Mesendoderm (in vitro differentiated cells): ENCODE results near the gene ICE1.

ENCODE experiments used
- DNase-seq: peaks from one replicate; pipeline ENCODE4 v3.0.0; 2013
- H2AK5ac ChIP-seq: 2 replicates; pipeline ENCODE4 v1.6.1; 2013; ENCODE audit warnings: low read length, inconsistent platforms
- H2BK120ac ChIP-seq: 2 replicates; pipeline ENCODE4 v1.6.1; 2013; ENCODE audit warnings: low read depth, mild to moderate bottlenecking, low read length, moderate library complexity, mixed read lengths
- H2BK15ac ChIP-seq: replicated peaks from 2 replicates; pipeline ENCODE4 v1.6.1; 2013; ENCODE audit warnings: low read depth, mild to moderate bottlenecking, moderate library complexity
- H2BK5ac ChIP-seq: 2 replicates; pipeline ENCODE4 v1.6.1; 2013; ENCODE audit warnings: low read length, inconsistent platforms
- H3K18ac ChIP-seq: 2 replicates; pipeline ENCODE4 v1.6.1; 2013; ENCODE audit warnings: mild to moderate bottlenecking, low read length, mixed read lengths
- H3K23ac ChIP-seq: one replicate; pipeline ENCODE4 v1.6.1; 2013; ENCODE audit warnings: low read length
- H3K27ac ChIP-seq: 2 replicates; pipeline ENCODE4 v1.5.1; 2013; ENCODE audit warnings: low read depth, mild to moderate bottlenecking, inconsistent platforms, low read length, moderate library complexity
- H3K27me3 ChIP-seq: 2 replicates; pipeline ENCODE4 v1.6.1; 2013; ENCODE audit warnings: low read length, control low read depth, mild to moderate bottlenecking, inconsistent platforms; ENCODE audit not compliant: insufficient read depth, poor library complexity
- H3K36me3 ChIP-seq: 2 replicates; pipeline ENCODE4 v1.6.1; 2013; ENCODE audit warnings: low read length, inconsistent platforms; ENCODE audit not compliant: control insufficient read depth, insufficient read depth
- H3K4ac ChIP-seq: one replicate; pipeline ENCODE4 v1.6.1; 2013; ENCODE audit warnings: low read depth, mild to moderate bottlenecking, low read length, moderate library complexity
- H3K4me1 ChIP-seq: 2 replicates; pipeline ENCODE4 v1.6.1; 2013; ENCODE audit warnings: low read depth, low read length, inconsistent platforms; ENCODE audit not compliant: control insufficient read depth
- H3K4me2 ChIP-seq: 2 replicates; pipeline ENCODE4 v1.6.1; 2013; ENCODE audit warnings: low read length
- H3K4me3 ChIP-seq: 2 replicates; pipeline ENCODE4 v1.5.1; 2013; ENCODE audit warnings: mild to moderate bottlenecking, low read length
- H3K56ac ChIP-seq: one replicate; pipeline ENCODE4 v1.6.1; 2013; ENCODE audit warnings: low read length
- H3K79me1 ChIP-seq: 2 replicates; pipeline ENCODE4 v1.6.1; 2013; ENCODE audit warnings: low read length, inconsistent platforms
- H3K79me2 ChIP-seq: 2 replicates; pipeline ENCODE4 v1.6.1; 2013; ENCODE audit warnings: mild to moderate bottlenecking, low read length; ENCODE audit not compliant: control insufficient read depth, insufficient read depth
- H3K9ac ChIP-seq: 2 replicates; pipeline ENCODE4 v1.6.1; 2013; ENCODE audit warnings: low read length, inconsistent platforms
- H4K5ac ChIP-seq: one replicate; pipeline ENCODE4 v1.6.1; 2013; ENCODE audit warnings: low read length
- H4K8ac ChIP-seq: one replicate; pipeline ENCODE4 v1.6.1; 2013; ENCODE audit warnings: low read depth, mild to moderate bottlenecking, control low read depth, low read length, moderate library complexity
- WGBS: extraction: QIAGEN DNeasy Blood & Tissue Kit; methylation state at CpG from one replicate; pipeline ENCODE4 v1.1.7; 2013; ENCODE audit warnings: low lambda C conversion rate, missing lambda C conversion rate; ENCODE audit not compliant: insufficient coverage; ENCODE audit errors: extremely low coverage; 5-methylcytosine and 5-hydroxymethylcytosine counted together

The ICE1 gene

DNA sequence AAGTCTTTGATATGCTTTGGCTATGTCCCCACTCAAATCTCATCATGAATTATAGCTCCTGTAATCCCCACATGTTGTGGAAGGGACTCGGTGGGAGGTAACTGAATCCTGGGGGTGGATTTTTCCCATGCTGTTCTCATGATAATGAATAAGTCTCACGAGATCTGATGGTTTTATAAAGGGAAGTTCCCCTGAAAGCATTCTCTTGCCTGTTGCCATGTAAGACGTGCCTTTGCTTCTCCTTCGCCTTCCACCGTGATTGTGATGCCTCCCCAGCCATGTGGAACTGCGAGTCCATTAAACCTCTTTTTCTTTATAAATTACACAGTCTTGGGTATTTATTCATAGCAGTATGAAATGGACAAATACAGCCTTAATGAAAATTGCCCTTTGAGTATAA lies 44.7 kb upstream of the ICE1 start:
- WGBS: no CpG with 5 or more reads among the region's 6 CpGs
- Histone ChIP-seq H4K5ac (no peak overlapping the region), H3K56ac (no peak overlapping the region), H3K36me3 (no peaks in the 10 kb centered on the region), H3K27me3 (no peaks in the 10 kb centered on the region), H3K18ac (no peak overlapping the region), H3K4ac (no peak overlapping the region), H2BK120ac (no peak overlapping the region), H3K9ac (no peak overlapping the region), H3K4me2 (no peak overlapping the region), H3K79me1 (no peaks in the 10 kb centered on the region), H3K27ac (no peak overlapping the region), H3K79me2 (no peaks in the 10 kb centered on the region), H3K4me1 (no peaks in the 10 kb centered on the region), H2BK15ac (no peak overlapping the region), H3K4me3 (no peak overlapping the region), H2BK5ac (no peak overlapping the region), H3K23ac (no peak overlapping the region), H2AK5ac (no peak overlapping the region), H4K8ac (no peak overlapping the region)
- DNase-seq: no peak

DNA sequence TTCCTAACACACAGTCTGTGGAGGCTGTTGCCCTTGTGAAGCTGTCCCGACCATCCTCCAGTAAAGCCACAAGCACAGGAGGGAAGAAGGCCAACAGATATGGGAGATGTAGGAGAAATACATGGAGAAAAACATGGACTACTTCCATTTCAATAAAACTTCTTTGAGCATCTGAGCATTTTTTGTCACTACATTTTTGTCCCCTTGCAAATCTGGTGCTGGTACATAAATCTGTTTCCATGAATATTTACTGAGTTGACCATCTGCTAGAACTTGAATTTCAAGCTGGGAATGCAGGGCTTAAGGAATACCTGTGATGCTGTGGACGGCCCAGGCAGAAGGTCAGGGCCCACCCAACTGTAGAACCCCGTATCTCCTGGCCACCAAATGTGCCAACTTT lies 43.9 kb upstream of the ICE1 start:
- Histone ChIP-seq H3K27ac (no peak overlapping the region), H3K9ac (no peak overlapping the region), H3K18ac (no peak overlapping the region), H3K4me3 (no peak overlapping the region), H3K23ac (no peak overlapping the region), H3K4ac (no peak overlapping the region), H2BK15ac (no peak overlapping the region), H3K56ac (no peak overlapping the region), H2AK5ac (no peak overlapping the region), H3K4me1 (no peaks in the 10 kb centered on the region), H4K8ac (no peak overlapping the region), H3K79me1 (no peaks in the 10 kb centered on the region), H4K5ac (no peak overlapping the region), H3K36me3 (no peaks in the 10 kb centered on the region), H2BK120ac (no peak overlapping the region), H3K4me2 (no peak overlapping the region), H3K27me3 (no peaks in the 10 kb centered on the region), H3K79me2 (no peaks in the 10 kb centered on the region), H2BK5ac (no peak overlapping the region)
- DNase-seq: no peak
- WGBS: no CpG with 5 or more reads among the region's 3 CpGs

DNA sequence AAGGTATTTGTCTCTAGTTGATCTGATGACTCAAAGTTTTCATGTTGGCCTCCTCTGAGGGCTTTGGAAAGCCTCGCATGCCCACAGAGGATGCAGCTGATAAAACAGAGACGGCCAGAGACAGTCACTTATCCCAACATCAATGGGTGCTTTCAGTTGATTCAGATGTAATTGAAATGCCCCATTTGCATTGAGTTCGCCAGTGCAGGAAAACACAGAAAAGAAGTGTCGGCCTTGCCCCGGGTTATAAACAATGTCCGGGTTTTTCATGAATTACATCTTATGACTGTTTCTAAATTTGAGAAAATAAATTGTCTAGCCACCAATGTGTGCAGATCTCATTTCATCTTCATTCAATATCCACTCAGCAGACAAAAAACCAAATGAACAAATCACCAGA lies 42.2 kb upstream of the ICE1 start:
- no peak overlapping the region for H2AK5ac ChIP-seq
- no peak overlapping the region for H2BK120ac ChIP-seq
- H2BK5ac ChIP-seq: no peak overlapping the region
- H3K56ac ChIP-seq: no peak overlapping the region
- H4K5ac ChIP-seq: no peak overlapping the region
- no peak overlapping the region for H2BK15ac ChIP-seq
- no peaks in the 10 kb centered on the region for H3K79me2 ChIP-seq
- no peak overlapping the region for H3K27ac ChIP-seq
- H3K18ac ChIP-seq: no peak overlapping the region
- no peak overlapping the region for H3K23ac ChIP-seq
- H4K8ac ChIP-seq: no peak overlapping the region
- H3K9ac ChIP-seq: no peak overlapping the region
- H3K79me1 ChIP-seq: no peaks in the 10 kb centered on the region
- H3K36me3 ChIP-seq: no peaks in the 10 kb centered on the region
- H3K4me2 ChIP-seq: no peak overlapping the region
- no CpG with 5 or more reads among the region's 6 CpGs for WGBS
- no peak overlapping the region for H3K4ac ChIP-seq
- no peak overlapping the region for H3K4me3 ChIP-seq
- no peaks in the 10 kb centered on the region for H3K27me3 ChIP-seq
- no peaks in the 10 kb centered on the region for H3K4me1 ChIP-seq
- DNase-seq: no peak

DNA sequence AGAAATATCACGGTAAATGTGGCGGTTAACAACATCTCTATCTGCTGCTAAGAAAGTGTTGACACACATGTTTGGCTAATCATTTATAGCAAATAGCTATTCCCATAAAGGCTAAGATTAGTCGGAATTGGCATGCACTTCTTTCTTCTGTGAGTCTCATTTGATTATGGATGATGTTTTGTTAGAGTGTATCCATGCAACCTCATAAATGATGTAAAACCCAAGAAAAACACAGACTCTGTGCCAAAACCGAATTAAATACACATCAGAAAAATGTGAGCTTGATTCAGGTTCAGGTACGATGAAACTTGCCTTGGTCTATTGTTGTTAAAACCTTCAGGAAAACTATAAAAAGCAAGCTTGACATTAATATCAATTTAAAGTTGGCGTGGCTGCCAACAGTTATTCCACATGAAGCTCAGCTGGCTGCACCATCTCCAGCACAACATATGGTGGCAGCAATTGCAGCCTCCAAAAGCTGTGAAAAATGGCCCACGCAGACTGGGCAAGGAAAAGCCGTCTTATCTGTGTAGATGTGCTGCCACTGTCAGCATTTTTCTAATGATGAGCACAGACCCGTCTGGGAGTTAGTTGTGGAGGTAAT lies 41.1 kb upstream of the ICE1 start:
- no peak overlapping the region for H2AK5ac ChIP-seq
- no peaks in the 10 kb centered on the region for H3K79me2 ChIP-seq
- H3K23ac ChIP-seq: no peak overlapping the region
- H3K27ac ChIP-seq: no peak overlapping the region
- no peak overlapping the region for H4K8ac ChIP-seq
- H2BK120ac ChIP-seq: no peak overlapping the region
- no peak overlapping the region for H2BK5ac ChIP-seq
- H3K9ac ChIP-seq: no peak overlapping the region
- no peak overlapping the region for H2BK15ac ChIP-seq
- no peak overlapping the region for H3K56ac ChIP-seq
- H3K4ac ChIP-seq: no peak overlapping the region
- H3K4me3 ChIP-seq: no peak overlapping the region
- no CpG with 5 or more reads among the region's 9 CpGs for WGBS
- no peak overlapping the region for H3K18ac ChIP-seq
- H3K36me3 ChIP-seq: no peaks in the 10 kb centered on the region
- DNase-seq: no peak
- no peak overlapping the region for H4K5ac ChIP-seq
- H3K27me3 ChIP-seq: no peaks in the 10 kb centered on the region
- H3K79me1 ChIP-seq: no peaks in the 10 kb centered on the region
- no peaks in the 10 kb centered on the region for H3K4me1 ChIP-seq
- no peak overlapping the region for H3K4me2 ChIP-seq

DNA sequence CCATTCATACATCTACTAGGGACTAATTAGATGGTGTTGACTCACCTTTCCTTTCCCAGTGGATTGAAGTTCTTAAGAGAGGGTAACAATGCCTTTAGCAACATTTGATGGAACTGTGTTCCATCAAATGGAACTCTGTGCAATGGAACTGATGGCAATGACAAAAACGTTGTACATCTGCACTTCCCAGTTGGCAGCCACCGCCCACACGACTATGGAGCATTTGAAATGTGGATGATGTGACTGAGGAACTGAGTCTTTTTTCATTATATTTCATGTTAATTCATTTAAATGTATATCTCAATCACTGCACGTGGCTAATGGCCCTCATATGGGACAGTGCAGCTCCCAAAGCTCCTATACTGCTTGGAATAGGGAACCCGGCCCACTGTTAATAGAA lies 39.0 kb upstream of the ICE1 start:
- no peak overlapping the region for H3K27ac ChIP-seq
- no peak overlapping the region for H2BK5ac ChIP-seq
- no peaks in the 10 kb centered on the region for H3K27me3 ChIP-seq
- no peak overlapping the region for H3K23ac ChIP-seq
- H3K18ac ChIP-seq: no peak overlapping the region
- no peak overlapping the region for H4K5ac ChIP-seq
- H3K4me1 ChIP-seq: no peaks in the 10 kb centered on the region
- H3K4ac ChIP-seq: no peak overlapping the region
- no peak overlapping the region for H2BK15ac ChIP-seq
- no peak overlapping the region for H3K4me3 ChIP-seq
- no CpG with 5 or more reads among the region's 5 CpGs for WGBS
- no peak overlapping the region for H3K56ac ChIP-seq
- H2AK5ac ChIP-seq: no peak overlapping the region
- no peak overlapping the region for H2BK120ac ChIP-seq
- H3K9ac ChIP-seq: no peak overlapping the region
- no peaks in the 10 kb centered on the region for H3K79me2 ChIP-seq
- no peak for DNase-seq
- no peak overlapping the region for H4K8ac ChIP-seq
- no peaks in the 10 kb centered on the region for H3K79me1 ChIP-seq
- H3K4me2 ChIP-seq: no peak overlapping the region
- H3K36me3 ChIP-seq: no peaks in the 10 kb centered on the region

DNA sequence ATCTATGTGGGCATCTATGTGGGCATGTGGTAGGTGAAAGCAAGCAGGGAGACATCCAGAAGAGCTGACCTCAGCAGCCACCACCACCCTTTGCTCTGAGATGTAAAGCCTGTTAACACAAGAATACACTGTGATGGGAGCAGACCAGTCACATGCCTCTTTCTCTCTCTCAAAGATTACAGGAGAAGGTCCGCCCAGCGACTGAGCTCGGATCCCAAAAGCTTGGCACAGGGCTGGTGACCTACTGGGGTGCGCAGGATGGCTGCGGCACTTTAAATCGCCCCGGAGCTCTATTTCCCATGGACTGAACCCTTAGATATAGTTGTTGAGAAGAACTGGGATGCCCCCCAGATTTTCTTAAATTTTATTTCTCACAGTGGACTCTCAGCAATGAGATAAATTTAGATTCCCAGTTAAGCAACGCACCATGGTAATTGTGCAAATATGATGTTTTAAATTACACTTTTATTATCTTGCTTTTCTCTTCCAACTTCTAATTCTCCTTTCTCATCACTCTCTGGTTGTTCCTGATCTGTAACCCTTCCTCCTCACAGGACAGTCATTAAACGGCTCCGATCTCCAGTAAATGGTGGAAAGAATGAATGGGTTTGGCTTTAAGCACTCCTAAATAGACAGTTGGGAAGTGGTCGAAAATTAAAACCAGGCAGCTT lies 37.7 kb upstream of the ICE1 start:
- no CpG with 5 or more reads among the region's 11 CpGs for WGBS
- no peak overlapping the region for H4K8ac ChIP-seq
- H2BK5ac ChIP-seq: no peak overlapping the region
- H3K4me3 ChIP-seq: no peak overlapping the region
- DNase-seq: no peak
- no peak overlapping the region for H3K4ac ChIP-seq
- H4K5ac ChIP-seq: no peak overlapping the region
- no peak overlapping the region for H3K9ac ChIP-seq
- H3K79me2 ChIP-seq: no peaks in the 10 kb centered on the region
- H3K23ac ChIP-seq: no peak overlapping the region
- H3K18ac ChIP-seq: no peak overlapping the region
- H3K79me1 ChIP-seq: no peaks in the 10 kb centered on the region
- no peak overlapping the region for H3K56ac ChIP-seq
- no peak overlapping the region for H2BK120ac ChIP-seq
- no peak overlapping the region for H2BK15ac ChIP-seq
- H3K4me2 ChIP-seq: no peak overlapping the region
- H3K4me1 ChIP-seq: no peaks in the 10 kb centered on the region
- no peaks in the 10 kb centered on the region for H3K36me3 ChIP-seq
- no peak overlapping the region for H2AK5ac ChIP-seq
- H3K27me3 ChIP-seq: no peaks in the 10 kb centered on the region
- no peak overlapping the region for H3K27ac ChIP-seq
